ENCODE measurements around the gene OR13C5.
"Not testable (repeated sequence)": the region's sequence is repeated elsewhere in the genome, so short reads cannot be mapped to it uniquely, and the experiment has no call there.

OR13C5 gene, protein sequence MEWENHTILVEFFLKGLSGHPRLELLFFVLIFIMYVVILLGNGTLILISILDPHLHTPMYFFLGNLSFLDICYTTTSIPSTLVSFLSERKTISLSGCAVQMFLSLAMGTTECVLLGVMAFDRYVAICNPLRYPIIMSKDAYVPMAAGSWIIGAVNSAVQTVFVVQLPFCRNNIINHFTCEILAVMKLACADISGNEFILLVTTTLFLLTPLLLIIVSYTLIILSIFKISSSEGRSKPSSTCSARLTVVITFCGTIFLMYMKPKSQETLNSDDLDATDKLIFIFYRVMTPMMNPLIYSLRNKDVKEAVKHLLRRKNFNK

DNA sequence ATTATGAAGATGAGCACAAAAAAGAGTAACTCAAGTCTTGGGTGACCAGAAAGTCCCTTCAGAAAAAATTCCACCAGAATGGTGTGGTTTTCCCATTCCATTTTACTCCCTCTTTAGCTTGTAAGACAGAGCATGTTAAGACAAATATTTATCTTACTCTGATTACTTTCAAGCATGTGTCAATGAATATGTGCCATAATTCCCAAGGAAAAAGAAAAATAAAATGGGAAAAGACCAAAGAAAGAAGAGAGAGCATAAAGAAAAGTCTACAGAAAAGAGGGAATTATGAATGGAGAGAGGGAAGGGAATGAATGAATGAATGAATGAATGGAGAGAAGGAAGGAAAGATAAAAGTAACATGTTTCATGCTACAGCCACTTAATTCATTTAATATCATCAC lies at the start of gene OR13C5:
Gene OR13C5, minus strand, starts transcription at position 101 of the 400 bp plus-strand sequence. Its CDS starts 0 bp downstream, at position 101.
- ATAC-seq = not testable (repeated sequence)

DNA sequence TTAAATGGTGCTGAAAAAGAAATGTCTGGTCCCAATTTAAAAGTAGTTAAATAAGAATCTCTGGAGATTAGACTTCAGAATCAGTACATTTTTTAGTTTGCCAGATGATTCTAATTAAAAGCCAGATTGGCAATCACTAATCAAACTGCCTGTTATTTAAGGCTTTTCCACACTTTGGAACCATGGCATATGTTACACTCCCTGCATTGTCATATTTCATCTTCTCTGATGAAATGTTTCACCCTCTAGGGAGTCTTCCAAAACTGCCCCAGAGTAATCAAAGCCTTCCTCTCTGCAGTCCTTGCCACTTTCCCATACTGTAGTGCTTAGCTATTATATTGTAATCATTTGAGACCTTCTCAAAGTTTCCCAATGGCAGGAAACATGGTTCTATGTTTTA lies 36.2 kb upstream of the OR13C5 start:
- no peak for ATAC-seq

DNA sequence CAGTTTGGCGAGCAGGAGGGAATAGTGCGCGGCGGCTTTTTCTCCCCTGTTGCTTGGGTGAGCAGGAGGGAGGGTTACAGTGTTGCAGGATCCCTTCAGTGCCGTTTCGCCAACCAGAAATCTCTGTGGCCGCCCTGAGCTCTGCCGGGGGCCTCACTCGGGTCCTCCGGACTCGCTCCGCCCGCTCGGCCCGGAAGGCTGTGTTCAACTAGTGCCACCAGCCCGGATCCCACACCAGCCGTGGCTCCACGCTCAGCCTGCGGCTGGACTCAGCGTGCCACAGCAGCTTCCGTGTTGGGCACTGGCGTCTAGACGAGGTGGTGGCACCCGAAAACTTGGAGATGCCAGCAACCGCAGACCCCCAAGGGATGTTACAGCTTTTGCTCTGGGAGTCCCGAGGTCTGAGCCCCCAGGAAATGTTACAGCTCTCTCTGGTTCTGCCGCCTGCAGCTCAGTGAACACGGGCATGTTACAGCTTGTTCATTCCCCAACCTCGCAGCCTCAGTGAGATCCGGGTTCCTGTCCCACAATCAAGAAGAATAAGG lies 34.8 kb upstream of the OR13C5 start:
- ATAC-seq = no peak

DNA sequence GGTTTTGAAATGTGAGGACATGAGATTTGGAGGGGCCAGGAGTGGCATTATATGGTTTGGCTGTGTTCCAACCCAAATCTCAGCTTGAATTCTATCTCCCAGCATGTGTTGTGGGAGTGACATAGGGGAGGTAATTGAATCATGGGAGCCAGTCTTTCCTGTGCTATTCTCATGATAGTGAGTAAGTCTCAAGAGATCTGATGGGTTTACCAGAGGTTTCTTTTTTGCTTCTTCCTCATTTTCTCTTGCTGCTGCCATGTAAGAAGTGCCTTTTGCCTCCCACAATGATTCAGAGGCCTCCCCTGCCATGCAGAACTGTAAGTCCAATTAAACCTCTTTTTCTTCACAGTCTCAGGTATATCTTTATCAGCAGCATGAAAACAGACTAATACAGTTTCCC lies 26.8 kb upstream of the OR13C5 start:
- ATAC-seq = not testable (repeated sequence)

DNA sequence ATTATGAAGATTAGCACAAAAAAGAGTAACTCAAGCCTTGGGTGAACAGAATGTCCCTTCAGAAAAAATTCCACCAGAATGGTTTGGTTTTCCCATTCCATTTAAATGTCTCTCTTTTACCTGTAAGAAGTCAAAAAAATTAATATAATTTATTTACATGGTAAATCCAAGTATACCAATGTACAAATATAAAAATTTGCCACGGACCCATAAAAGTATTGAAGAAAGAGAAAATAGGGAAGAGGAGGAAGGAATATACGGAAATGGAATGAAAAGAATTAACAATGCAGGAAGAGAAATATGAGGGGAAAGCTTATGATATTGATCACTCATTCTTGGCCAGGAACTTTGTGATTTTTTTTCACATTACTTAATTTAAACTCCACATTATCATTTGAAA lies 18.9 kb upstream of the OR13C5 start, which contains the start of gene OR13C9:
Gene OR13C9, minus strand, starts transcription at position 101 of the 400 bp plus-strand sequence. Its CDS starts 0 bp downstream, at position 101.
- ATAC-seq = no peak

DNA sequence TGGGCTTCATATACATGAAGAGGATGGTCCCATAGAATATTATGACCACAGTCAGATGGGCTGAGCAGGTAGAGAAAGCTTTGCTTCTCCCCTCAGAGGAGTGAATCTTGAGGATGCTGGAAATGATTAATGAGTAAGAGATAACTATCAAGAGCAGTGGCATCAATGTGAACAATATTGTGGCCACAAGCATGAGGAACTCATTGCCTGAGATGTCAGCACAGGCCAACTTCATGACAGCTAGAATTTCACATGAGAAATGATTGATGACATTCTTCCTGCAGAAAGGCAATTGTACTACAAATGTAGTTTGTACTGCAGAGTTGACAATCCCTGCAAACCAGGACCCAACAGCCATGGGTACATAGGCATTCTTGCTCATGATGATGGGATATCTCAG lies 18.2 kb upstream of the OR13C5 start:
- ATAC-seq = no peak

DNA sequence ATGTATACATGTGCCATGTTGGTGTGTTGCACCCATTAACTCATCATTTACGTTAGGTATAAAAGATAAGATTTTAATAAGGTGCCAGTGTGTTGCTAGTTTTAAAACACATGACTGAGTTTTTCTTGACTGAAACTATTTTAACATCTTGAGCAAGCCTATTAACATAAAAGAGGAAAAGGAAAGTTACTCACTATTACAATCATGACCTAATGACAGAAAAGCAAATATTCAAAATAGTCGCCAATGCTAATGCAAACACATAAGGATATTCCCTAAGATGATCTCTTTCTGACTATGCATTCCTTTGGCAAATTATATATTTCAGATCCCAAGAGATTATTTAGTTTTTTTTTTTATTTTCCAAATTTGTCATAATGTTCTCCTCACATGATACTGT lies 12.0 kb upstream of the OR13C5 start:
- ATAC-seq = no peak

DNA sequence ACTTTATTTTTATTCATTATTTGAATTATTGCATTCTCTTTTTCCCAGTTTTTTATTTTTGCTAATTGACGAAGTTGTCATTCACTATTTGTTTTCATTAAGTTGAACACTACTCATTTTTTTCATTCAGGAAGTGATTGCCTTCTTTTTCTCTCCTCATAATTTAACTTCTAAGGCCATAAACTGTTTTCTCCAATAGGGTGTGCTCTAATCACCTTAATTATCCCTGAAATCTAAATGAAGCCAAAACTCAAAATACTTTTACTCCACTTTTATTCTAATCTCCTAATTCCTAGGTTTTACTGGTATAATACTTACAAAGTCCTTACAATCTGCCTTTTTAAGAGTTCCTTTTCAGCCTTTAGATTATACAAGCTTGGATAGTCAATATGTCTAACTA lies 9.1 kb upstream of the OR13C5 start:
- no peak for ATAC-seq

DNA sequence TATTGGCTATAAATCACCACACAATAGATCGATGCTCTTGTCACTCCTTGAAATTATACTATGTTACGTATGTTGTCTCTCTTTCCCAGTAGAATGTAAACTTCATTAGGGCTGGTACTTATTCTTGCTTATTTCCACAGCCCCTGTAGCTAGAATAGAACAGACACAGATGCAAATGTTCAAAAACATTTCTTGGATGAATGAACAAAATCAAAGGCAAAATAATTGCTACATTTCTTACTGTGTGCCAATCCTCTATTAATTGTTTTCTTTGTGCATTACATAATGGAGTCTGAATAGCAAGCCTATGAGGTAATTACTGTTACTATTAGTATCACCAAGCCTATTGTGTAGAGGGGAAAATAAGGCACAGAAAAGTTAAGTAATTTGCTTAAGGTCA lies 6.9 kb upstream of the OR13C5 start:
- ATAC-seq = no peak

DNA sequence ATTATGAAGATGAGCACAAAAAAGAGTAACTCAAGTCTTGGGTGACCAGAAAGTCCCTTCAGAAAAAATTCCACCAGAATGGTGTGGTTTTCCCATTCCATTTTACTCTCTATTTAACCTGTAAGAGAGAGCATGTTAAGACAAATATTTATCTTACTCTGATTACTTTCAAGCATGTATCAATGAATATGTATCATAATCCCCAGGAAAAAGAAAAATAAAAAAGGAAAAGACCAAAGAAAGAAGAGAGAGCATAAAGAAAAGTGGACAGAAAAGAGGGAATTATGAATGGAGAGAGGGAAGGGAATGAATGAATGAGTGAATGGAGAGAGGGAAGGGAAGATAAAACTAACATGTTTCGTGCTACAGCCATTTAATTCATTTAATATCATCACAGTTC lies 6.3 kb upstream of the OR13C5 start, which contains the start of gene OR13C2:
Gene OR13C2, minus strand, starts transcription at position 101 of the 400 bp plus-strand sequence. Its CDS starts 0 bp downstream, at position 101.
- ATAC-seq = not testable (repeated sequence)

DNA sequence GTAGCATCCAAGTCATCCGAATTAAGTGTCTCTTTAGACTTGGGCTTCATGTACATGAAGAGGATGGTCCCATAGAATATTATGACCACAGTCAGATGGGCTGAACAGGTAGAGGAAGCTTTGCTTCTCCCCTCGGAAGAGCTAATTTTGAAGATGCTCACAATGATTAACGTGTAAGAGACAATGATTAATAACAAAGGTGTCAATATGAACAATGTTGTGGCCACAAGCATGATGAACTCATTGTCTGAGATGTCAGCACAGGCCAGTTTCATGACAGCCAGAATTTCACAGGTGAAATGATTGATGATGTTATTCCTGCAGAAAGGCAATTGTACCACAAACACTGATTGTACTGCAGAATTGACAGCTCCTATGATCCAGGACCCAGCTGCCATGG lies 5.6 kb upstream of the OR13C5 start:
- ATAC-seq = no peak

DNA sequence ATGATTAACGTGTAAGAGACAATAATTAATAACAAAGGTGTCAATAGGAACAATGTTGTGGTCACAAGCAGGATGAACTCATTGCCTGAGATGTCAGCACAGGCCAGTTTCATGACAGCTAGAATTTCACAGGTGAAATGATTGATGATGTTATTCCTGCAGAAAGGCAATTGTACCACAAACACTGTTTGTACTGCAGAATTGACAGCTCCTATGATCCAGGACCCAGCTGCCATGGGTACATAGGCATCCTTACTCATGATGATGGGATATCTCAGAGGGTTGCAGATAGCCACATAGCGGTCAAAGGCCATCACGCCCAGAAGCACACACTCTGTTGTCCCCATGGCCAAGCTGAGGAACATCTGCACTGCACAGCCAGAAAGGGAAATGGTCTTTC lies 464 bp downstream of the OR13C5 start:
- not testable (repeated sequence) for ATAC-seq

DNA sequence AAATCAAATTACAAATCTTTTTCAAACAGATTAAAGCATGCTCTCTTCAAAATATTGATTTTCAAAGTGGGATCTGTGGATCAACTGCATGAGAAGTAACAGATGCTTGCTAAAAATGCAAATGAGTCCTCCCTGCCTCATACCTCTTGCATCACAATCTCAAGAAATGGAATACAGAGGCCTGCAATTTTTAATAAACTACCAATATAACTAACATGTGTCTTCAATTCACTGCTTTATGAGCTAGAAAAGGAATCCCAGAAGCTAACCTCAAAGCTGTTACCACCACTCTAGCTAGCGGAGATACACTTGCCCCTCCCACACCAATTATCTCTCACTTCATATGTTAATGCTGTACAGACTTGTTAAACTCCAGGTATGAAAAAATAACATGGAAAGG lies 9.6 kb downstream of the OR13C5 start:
- ATAC-seq = no peak

DNA sequence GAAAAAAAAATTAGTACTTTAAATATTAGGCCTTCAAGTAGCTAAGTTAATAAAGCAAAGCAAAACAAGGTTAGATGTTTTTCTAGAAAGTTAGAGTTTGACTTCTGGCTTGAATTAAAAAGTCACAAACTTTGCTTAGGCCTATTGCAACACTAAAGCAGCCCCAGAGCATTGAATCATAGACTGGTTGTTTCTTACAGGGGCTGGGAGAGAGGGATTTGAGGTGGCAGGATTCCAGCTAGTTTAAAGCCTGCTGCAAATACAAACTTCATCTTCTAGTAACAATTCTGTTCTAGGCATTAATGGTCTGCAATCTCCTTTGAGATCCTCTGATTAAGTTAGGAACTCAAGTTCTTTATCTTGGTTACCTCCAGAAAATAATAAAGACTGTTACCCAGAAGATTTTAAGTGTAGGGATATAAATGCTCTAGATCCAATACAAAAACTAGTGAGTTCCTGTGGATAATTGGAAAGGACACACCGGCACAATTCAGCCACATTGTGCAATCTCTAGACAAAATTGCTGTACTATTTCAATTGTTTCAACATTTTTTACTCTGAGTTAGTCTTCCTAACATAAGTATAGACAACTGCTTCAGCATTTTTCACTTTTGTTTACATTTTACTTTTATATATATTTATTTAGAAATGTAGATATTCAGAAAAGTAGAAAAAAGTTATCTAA lies 12.6 kb downstream of the OR13C5 start:
- no peak for ATAC-seq

DNA sequence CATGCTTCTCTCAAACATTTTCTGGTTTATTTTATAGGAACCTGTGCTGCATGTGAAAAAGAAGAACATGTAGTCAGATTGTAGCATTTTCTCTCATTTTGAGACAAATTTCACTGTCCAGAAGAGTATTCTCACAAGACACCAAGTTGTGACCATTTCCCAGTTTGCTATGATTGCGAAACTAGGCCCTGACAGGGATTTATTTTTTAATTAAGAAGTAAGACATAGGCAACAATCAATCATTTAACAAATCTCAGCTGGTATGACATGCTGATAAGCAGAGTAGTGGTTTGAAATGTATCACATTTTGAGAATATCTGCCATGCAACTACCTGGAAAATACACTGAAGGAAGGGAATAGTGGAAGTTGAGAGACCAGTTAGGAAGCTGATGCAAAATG lies 18.7 kb downstream of the OR13C5 start:
- ATAC-seq = no peak

DNA sequence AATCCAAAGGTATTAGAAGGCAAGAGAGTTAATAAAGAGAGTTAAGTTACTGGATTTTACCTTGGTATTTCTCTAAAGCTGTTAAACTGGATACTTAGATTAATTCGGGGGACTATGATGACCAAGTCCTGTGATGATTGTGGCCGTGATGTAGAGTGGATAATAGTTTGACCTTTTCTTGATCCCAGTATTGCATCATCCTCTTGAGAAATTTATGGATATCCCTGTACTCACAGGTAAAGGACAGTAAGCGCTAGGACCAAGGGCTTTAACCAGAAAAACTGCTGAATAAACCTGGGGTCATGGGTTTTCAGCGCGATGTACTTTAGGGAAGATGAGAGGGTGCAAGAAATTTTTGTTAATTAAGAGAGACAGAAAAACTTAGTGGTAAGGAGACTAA lies 21.9 kb downstream of the OR13C5 start:
- ATAC-seq = no peak

DNA sequence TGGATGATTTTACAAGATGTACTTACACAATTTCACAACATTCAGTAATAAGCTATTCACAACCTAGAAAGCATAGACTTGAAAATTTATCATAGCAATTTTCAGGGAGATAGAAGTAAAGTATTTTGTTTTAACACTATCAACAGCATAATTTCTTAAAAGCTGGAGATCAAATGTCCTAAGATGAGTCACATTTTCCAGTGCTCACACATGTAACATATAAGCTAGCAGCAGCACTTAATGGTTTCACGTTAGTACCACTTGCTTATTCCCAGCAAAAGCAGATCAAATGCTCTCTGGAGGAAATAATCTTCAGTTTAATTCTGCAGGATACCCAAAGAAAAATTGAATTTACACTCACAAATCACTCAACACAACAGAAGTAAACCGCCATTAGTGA lies 23.8 kb downstream of the OR13C5 start:
- no peak for ATAC-seq

DNA sequence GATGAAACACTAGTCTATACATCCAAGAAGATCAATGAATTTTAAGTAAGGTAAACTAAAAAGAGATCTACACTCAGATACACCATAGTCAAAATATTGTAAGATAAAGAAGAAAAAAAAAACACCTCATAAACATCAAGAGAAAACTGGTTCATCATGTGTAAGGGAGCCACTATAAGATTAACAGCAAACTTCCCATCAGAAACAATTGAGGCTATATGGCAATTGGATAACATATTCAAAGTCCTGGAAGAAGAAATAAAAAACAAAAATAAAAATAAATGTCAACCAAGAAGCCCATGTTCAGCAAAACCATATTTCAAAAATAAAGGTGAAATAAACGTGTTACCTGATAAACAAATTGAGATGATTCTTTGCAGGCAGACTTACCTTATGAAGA lies 26.6 kb downstream of the OR13C5 start:
- no peak for ATAC-seq

DNA sequence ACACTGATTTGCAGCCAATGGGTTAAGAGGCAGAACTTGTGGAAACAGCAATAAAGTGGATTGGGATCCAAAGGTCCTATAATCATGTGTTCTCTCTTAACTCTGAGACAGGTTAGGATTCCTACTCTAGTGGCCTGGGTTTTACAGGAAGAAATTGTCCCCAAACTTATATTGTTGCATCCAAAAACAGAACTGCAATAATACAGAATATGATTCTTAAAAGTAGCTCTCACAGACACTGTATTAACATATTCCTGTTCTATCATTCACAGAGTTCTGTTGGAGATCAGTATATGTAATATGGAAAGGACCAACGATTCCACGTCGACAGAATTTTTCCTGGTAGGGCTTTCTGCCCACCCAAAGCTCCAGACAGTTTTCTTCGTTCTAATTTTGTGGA lies 30.3 kb downstream of the OR13C5 start, which contains the start of gene OR13C8:
Gene OR13C8, plus strand, starts transcription at position 301 of the 400 bp plus-strand sequence. Its CDS starts 0 bp downstream, at position 301.
- no peak for ATAC-seq

DNA sequence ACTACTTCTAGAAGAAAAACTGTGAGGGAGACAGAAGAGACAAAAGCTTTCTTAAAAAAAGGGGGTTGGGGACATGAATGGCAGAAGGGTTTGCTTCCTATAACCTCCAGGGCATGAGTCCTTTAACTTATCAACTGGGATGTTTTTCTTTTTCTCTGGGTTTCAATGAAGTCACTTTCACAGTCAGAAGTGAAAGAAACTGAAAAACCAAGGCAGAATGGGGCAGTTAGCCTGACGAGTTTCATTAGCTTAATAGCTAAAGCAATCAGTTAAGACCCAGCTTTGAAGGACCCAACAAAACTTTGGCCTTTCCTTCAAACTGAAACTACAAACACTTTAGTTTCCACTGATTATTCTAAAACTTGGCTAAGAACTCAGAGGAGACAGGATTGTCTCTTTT lies 34.9 kb downstream of the OR13C5 start:
- ATAC-seq = no peak

DNA sequence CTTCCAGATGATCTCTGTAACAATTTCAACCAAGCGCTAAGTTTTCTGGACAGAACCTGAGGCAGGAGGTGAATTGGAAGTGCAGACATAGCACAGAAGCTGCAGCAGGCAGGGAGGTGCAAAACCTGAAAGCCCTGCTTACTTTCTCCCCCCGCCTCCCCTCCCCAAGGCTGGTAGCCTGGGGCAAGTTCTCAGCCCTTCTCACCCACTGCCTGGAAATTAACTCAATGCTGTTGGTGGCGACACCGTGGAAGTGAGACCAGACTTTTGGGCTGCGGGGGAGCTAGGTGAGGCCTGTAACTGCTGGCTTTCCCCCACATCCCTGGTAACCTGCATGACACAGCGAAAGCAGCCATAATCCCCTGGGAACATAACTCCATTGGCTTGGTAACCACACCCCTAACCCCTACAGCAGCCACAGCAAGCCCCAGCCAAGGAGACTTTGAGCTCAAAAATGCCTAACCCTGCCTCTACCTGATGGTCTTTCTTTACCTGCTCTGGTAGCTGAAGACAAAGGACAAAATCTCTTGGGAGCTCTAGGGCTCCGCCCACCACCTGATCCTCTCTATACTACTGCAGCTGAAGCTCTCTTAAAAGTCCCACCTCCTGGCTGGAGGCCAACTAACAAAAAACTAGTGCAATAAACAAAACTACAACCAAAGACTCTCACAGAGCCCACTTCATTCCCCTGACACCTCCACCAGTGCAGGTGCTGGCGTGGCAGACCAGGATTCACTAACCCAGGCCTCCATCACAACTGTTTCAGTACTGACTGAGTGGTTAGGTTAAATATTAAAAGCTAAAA lies 42.2 kb downstream of the OR13C5 start:
- ATAC-seq = no peak

DNA sequence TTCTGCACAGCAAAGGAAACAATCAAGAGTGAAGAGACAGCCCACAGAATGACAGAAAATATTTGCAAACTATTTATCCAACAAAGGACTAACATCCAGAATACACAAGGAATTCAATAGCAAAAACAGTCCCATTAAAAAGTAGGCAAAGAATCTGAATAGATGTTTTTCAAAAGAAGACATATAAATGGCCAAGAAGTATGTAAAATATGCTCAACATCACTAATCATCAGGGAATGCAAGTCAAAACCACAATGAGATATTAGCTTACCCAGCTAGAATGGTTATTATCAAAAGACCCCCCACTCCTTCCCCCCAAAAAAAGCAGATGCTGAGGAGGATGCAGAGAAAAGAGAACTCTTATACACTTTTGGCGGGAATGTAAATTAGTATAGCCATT lies 43.7 kb downstream of the OR13C5 start:
- ATAC-seq = no peak

DNA sequence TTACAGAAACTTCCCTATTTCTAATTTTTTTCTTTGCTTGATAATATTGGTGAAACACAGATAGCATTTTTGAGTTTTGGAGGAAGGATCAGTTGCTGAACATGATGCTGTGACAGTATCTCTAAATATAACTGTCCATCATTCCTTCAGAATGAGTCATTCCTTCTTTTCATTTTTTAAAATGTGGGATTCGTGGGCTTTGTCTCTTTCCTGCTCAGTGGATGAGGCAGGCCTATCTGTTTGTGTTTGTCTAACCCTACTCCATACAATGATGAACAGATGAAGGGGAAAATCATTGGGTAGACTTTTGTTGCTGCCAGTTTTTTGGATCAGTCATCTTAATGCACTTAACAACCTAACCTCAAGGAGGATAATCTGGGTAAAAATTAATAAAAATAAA lies 46.0 kb downstream of the OR13C5 start:
- ATAC-seq = no peak

Data from activated CD4-positive, CD25-positive, alpha-beta regulatory T cell treated with anti-CD3 and anti-CD28 coated beads, Interleukin-2, amount 50 U/mL, for 24 hours (primary cell).